ENCODE data around the gene MALRD1. TPM values are rescaled to one million over a fixed set of nuclear protein-coding genes. Genes with fewer than 3 reads are reported as not detected.

Gene MALRD1
- total and polyA plus RNA-seq, 7 donors = 0.34 to 4.7 (median 2.1) TPM; not detected in 2

DNA sequence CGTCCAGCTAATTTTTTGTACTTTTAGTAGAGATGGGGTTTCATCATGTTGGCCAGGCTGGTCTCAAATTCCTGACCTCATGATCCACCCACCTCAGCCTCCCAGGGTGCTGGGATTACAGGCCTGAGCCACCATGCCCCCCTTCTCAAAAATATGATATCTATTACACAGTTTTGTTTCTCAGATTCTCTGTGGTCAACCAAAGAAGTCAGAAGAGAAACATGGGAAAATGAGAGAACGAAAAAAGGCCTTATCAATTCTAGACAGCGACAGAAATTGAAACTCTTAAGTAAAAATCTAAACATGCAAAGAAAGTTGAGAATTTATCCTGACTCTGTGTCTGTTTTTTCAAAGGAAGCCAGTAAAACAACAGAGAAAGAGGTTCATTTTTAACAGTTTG lies 483.8 kb downstream of the MALRD1 start:
- intact Hi-C loops (cut with DNase I) = no loop called here

DNA sequence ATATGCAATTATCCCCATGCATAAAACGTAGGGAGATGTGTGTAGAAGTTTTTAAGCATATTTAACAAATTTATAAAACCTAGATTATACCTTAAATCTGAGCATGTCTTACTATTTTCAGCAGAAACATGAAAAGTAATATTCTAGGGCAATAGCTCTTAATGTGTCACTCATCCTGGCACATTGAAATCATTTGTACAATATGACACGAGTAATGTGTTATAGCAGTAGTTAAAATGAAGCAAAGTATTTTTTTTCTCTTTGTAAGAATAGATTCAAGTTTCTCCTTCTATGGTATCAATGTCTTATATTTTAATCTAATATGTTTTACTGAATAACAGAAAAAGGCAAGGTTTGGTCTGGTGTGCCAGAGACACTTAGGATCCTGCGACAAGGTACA lies 492.7 kb downstream of the MALRD1 start:
- H3K27me3 ChIP-seq = no peaks in the 10 kb centered on the region
- no peak for TF ChIP-seq CTCF (IDR thresholded peaks at IDR 0.05)
- TF ChIP-seq EP300 (IDR thresholded peaks at IDR 0.05) = no peak
- TF ChIP-seq POLR2AphosphoS5 (IDR thresholded peaks at IDR 0.05) = no peak
- TF ChIP-seq POLR2A (IDR thresholded peaks at IDR 0.05) = no peak
- DNase-seq = no peak
- no peaks in the 10 kb centered on the region for H3K36me3 ChIP-seq
- no peak overlapping the region for H3K4me3 ChIP-seq
- intact Hi-C loops (cut with DNase I) = no loop called here
- H3K4me1 ChIP-seq = no peaks in the 10 kb centered on the region
- no peaks in the 10 kb centered on the region for H3K9me3 ChIP-seq
- H3K27ac ChIP-seq = no peak overlapping the region
- 63 to 67% methylated on average over 3 of the region's 3 CpGs for WGBS, 2 donors

More for the DNA sequence above, 483.8 kb downstream of the MALRD1 start:
- Histone ChIP-seq H3K4me3 (no peak overlapping the region), H3K27me3 (no peaks in the 10 kb centered on the region), H3K27ac (no peak overlapping the region), H3K36me3 (no peaks in the 10 kb centered on the region), H3K9me3 (no peaks in the 10 kb centered on the region), H3K4me1 (no peaks in the 10 kb centered on the region)
- 87 to 91% methylated on average over 3 of the region's 3 CpGs for WGBS, 2 donors
- DNase-seq = no peak
- TF ChIP-seq CTCF (IDR thresholded peaks at IDR 0.05) (no peak), POLR2AphosphoS5 (IDR thresholded peaks at IDR 0.05) (no peak), POLR2A (IDR thresholded peaks at IDR 0.05) (no peak), EP300 (IDR thresholded peaks at IDR 0.05) (no peak)

GRCh38 chr10:19546224-19546623 lies 497.6 kb downstream of the MALRD1 start:
- intact Hi-C loops (cut with DNase I) = no loop called here
- Histone ChIP-seq H3K4me3 (no peak overlapping the region), H3K36me3 (no peaks in the 10 kb centered on the region), H3K4me1 (peaks cover 0 to 9% (median 0%) of the 10 kb centered on the region in 4 donors), H3K9me3 (no peaks in the 10 kb centered on the region), H3K27ac (no peak overlapping the region), H3K27me3 (no peaks in the 10 kb centered on the region)
- no peak for TF ChIP-seq EP300 (IDR thresholded peaks at IDR 0.05)
- no peak for TF ChIP-seq CTCF (IDR thresholded peaks at IDR 0.05)
- no peak for TF ChIP-seq POLR2A (IDR thresholded peaks at IDR 0.05)
- TF ChIP-seq POLR2AphosphoS5 (IDR thresholded peaks at IDR 0.05) = no peak
- DNase-seq = no peak
- WGBS, 2 donors = 35 to 71% methylated on average over 3 of the region's 3 CpGs

GRCh38 chr10:19549503-19549902 lies 500.9 kb downstream of the MALRD1 start:
- Histone ChIP-seq H3K4me1 (peaks cover 0 to 9% (median 0%) of the 10 kb centered on the region in 4 donors), H3K9me3 (no peaks in the 10 kb centered on the region), H3K27me3 (no peaks in the 10 kb centered on the region), H3K27ac (no peak overlapping the region), H3K36me3 (no peaks in the 10 kb centered on the region), H3K4me3 (no peak overlapping the region)
- WGBS, 2 donors = 20 to 59% methylated on average over 2 of the region's 2 CpGs
- no peak for DNase-seq
- intact Hi-C loops (cut with DNase I) = no loop called here
- no peak for TF ChIP-seq CTCF (IDR thresholded peaks at IDR 0.05)
- no peak for TF ChIP-seq POLR2A (IDR thresholded peaks at IDR 0.05)
- TF ChIP-seq EP300 (IDR thresholded peaks at IDR 0.05) = no peak
- no peak for TF ChIP-seq POLR2AphosphoS5 (IDR thresholded peaks at IDR 0.05)

DNA sequence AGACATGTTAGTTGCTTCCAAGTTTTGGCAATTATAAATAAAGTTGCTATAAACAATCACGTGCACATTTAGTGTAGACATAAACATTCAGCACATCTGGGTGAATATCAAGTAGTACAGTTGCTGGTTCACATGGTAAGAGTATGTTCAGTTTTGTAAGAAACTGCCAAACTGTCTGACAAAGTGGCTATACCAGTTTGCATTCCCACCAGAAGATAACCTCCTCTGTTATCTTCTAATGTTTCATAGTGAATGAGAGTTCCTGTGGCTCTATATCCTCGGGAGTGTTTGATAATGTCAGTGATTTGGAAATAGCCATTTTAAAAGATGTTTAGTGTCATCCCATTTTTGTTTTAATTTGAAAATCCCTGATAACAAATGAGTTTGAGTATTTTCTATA lies 508.1 kb downstream of the MALRD1 start:
- H3K4me1 ChIP-seq = no peaks in the 10 kb centered on the region
- H3K27ac ChIP-seq = no peak overlapping the region
- H3K9me3 ChIP-seq = no peaks in the 10 kb centered on the region
- H3K36me3 ChIP-seq = no peaks in the 10 kb centered on the region
- DNase-seq = no peak
- no peak overlapping the region for H3K4me3 ChIP-seq
- no peak for TF ChIP-seq POLR2AphosphoS5 (IDR thresholded peaks at IDR 0.05)
- TF ChIP-seq EP300 (IDR thresholded peaks at IDR 0.05) = no peak
- TF ChIP-seq CTCF (IDR thresholded peaks at IDR 0.05) = no peak
- TF ChIP-seq POLR2A (IDR thresholded peaks at IDR 0.05) = no peak
- H3K27me3 ChIP-seq = no peaks in the 10 kb centered on the region
- intact Hi-C loops (cut with DNase I) = no loop called here
- 76 to 84% methylated on average over 2 of the region's 2 CpGs for WGBS, 2 donors

Measured in sigmoid colon (tissue), 7 donors.